Ovary (tissue), 3 donors: ENCODE data around the gene NCAPH2.

Experiments used
- CTCF ChIP-seq, 3 donors: fragments of 450-650 bp in 2 of 3; fragments of 200-600 bp in 1 of 3; IDR thresholded peaks; one replicate each; pipeline versions ENCODE4 v1.5.1 to v1.8.0; 2016 to 2022; ENCODE audit warnings: antibody characterized with exemption in 3 of 3, mild to moderate bottlenecking in 1 of 3
- POLR2A ChIP-seq: fragments of 450-650 bp; IDR thresholded peaks from one replicate; pipeline ENCODE4 v1.6.1; 2017; ENCODE audit warnings: antibody characterized with exemption, mild to moderate bottlenecking, moderate library complexity
- donor health status: DM: no; HTN: no; CAD: no.

- TF ChIP-seq CTCF (IDR thresholded peaks at IDR 0.05): no peak
- no peak for TF ChIP-seq POLR2A
Measured at GRCh38 chr22:50550395-50550794, 42.4 kb downstream of the NCAPH2 start.
